ENCODE results near the gene PCDHA1.
"Not testable (repeated sequence)": the region's sequence is repeated elsewhere in the genome, so short reads cannot be mapped to it uniquely, and the experiment has no call there.

PCDHA1 gene

DNA sequence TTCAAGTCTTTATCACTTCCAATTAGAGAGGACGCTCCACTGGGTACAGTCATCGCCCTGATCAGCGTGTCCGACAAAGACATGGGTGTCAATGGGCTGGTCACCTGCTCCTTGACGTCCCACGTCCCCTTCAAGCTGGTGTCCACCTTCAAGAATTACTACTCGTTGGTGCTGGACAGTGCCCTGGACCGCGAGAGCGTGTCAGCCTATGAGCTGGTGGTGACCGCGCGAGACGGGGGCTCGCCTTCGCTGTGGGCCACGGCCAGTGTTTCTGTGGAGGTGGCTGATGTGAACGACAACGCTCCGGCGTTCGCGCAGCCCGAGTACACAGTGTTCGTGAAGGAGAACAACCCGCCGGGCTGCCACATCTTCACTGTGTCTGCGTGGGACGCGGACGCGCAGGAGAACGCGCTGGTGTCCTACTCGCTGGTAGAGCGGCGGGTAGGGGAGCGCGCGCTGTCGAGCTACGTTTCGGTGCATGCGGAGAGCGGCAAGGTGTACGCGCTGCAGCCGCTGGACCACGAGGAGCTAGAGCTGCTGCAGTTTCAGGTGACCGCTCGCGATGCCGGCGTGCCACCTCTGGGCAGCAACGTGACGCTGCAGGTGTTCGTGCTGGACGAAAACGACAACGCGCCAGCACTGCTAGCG, 22.4 kb downstream of the PCDHA1 start:
- DNase-seq (ENCODE audit: low read depth) = not testable (repeated sequence)

DNA sequence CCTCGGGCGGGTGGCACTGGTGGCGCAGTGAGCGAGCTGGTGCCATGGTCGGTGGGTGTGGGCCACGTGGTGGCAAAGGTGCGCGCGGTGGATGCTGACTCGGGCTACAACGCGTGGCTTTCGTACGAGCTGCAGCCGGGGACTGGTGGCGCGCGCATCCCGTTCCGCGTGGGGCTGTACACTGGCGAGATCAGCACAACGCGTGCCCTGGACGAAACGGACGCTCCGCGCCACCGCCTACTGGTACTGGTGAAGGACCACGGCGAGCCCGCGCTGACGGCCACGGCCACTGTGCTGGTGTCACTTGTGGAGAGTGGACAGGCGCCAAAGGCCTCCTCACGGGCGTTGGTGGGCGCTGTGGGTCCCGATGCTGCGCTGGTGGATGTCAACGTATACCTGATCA, 22.9 kb downstream of the PCDHA1 start:
- no peak for DNase-seq (ENCODE audit: low read depth)

DNA sequence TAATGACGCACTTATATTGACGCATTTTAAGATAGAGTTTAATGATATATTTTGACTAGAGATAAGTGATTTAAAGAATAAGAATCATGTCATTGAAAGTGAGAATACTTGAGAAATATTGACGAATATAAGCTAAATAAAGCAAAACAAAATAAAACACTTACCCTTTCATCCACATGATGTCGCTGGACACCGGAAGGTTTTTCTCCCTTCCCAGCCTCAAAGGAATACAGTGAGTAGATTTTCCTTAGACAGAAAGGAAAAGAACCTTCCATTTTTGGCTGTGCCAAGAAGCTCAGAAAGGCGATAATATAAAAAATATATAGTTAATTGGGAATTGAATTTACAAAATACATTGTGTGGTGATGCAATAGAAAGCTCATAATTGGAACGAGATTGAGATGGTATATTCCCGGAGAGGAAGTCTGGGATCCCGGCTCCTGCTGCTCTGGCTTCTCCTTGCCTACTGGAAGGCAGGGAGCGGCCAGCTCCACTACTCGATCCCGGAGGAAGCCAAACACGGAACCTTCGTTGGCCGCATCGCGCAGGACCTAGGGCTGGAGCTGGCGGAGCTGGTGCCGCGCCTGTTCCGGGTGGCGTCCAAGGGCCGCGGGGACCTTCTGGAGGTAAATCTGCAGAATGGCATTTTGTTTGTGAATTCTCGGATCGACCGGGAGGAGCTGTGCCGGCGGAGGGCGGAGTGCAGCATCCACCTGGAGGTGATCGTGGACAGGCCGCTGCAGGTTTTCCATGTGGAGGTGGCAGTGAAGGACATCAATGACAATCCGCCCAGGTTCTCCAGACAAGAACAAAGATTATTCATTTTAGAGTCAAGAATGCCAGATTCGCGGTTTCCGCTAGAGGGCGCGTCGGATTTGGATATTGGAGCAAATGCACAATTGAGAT, 35.7 kb downstream of the PCDHA1 start, which contains the start of gene PCDHA5:
PCDHA5 (plus strand) TSS at position 239 of the 906 bp plus-strand sequence.
- DNase-seq (ENCODE audit: low read depth) = no peak

GRCh38 chr5:140822281-140822629, 36.3 kb downstream of the PCDHA1 start:
- no peak for DNase-seq (ENCODE audit: low read depth)

GRCh38 chr5:140822969-140823368, 37.0 kb downstream of the PCDHA1 start:
- DNase-seq (ENCODE audit: low read depth) = not testable (repeated sequence)

DNA sequence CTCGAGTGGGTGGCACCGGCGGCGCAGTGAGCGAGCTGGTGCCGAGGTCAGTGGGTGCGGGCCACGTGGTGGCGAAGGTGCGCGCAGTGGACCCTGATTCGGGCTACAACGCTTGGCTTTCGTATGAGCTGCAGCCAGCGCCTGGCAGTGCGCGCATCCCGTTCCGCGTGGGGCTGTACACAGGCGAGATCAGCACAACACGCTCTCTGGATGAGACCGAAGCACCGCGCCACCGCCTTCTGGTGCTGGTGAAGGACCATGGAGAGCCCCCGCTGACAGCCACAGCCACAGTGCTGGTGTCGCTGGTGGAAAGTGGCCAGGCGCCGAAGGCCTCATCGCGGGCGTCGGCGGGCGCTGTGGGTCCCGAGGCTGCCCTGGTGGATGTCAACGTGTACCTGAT, 37.5 kb downstream of the PCDHA1 start:
- DNase-seq (ENCODE audit: low read depth) = no peak

DNA sequence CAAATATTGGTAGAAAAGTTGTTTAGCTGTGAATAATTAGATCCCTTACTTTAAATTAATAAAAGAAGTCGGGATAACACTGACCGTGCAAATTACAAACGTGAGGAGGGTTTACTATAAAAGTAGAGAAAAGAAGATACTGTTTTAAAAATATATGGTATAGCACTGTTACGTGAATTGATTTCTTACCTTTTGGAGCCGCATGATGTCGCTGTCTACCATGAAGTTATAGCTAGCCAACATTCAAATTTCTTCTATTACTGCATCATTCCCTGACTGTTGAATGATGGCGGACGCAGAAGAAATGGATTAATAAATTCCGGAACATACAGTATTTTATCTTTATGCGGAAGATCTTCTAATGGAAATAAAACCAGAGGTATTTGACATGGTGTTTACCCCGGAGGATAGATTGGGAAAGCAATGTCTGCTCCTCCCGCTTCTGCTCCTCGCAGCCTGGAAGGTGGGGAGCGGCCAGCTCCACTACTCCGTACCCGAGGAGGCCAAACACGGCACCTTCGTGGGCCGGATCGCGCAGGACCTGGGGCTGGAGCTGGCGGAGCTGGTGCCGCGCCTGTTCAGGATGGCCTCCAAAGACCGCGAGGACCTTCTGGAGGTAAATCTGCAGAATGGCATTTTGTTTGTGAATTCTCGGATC, 41.9 kb downstream of the PCDHA1 start, which contains the start of gene PCDHA6:
PCDHA6 (plus strand) TSS at position 257 of the 658 bp plus-strand sequence; CDS start at position 389, 132 bp downstream.
- no peak for DNase-seq (ENCODE audit: low read depth)

DNA sequence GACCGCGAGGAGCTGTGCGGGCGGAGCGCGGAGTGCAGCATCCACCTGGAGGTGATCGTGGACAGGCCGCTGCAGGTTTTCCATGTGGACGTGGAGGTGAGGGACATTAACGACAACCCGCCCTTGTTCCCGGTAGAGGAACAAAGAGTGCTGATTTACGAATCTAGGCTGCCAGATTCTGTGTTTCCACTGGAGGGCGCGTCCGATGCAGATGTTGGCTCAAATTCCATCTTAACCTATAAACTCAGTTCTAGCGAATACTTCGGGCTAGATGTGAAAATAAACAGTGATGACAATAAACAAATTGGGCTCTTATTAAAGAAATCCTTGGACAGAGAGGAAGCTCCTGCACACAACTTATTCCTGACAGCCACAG, 42.4 kb downstream of the PCDHA1 start:
- no peak for DNase-seq (ENCODE audit: low read depth)

- not testable (repeated sequence) for DNase-seq (ENCODE audit: low read depth)
These were observed 43.9 kb downstream of the PCDHA1 start for GRCh38 chr5:140829511-140830501.

DNA sequence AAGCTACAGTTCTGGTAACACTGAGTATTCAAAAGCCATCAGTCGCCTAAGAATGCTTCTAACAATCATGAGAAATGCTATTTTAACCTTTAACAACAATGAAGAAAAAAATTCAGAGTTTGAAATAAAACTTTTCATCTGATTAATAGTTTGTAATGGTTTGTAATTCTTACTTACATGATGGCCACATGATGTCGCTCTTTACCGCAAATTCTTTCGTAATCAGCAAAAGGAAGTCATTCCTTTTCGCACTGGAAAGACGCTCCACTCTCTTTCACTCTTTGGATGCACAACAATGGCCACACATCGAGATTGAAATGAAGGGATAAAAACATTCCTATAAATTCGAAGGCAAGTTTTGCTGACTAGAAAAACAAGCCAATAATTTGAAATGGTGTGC, 48.1 kb downstream of the PCDHA1 start, which contains the start of gene PCDHA7:
PCDHA7 (plus strand) TSS at position 277 of the 400 bp plus-strand sequence; CDS start at position 392, 115 bp downstream.
- no peak for DNase-seq (ENCODE audit: low read depth)

- DNase-seq (ENCODE audit: low read depth) = not testable (repeated sequence)
These were observed 48.6 kb downstream of the PCDHA1 start for GRCh38 chr5:140834439-140835008.

DNA sequence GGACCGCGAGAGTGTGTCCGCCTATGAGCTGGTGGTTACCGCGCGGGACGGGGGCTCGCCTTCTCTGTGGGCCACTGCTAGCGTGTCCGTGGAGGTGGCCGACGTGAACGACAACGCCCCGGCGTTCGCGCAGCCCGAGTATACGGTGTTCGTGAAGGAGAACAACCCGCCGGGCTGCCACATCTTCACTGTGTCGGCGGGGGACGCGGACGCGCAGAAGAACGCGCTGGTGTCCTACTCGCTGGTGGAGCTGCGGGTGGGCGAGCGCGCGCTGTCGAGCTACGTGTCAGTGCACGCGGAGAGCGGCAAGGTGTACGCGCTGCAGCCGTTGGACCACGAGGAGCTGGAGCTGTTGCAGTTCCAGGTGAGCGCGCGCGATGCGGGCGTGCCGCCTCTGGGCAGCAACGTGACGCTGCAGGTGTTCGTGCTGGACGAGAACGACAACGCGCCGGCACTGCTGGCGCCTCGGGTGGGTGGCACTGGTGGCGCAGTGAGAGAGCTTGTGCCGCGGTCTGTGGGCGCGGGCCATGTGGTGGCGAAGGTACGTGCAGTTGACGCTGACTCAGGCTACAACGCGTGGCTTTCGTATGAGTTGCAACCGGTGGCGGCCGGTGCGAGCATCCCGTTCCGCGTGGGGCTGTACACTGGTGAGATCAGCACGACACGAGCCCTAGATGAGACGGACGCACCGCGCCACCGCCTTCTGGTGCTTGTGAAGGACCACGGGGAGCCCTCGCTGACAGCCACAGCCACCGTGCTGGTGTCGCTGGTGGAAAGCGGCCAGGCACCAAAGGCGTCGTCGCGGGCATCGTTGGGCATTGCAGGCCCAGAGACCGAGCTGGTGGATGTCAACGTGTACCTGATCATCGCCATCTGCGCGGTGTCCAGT, 49.9 kb downstream of the PCDHA1 start:
- no peak for DNase-seq (ENCODE audit: low read depth)

DNA sequence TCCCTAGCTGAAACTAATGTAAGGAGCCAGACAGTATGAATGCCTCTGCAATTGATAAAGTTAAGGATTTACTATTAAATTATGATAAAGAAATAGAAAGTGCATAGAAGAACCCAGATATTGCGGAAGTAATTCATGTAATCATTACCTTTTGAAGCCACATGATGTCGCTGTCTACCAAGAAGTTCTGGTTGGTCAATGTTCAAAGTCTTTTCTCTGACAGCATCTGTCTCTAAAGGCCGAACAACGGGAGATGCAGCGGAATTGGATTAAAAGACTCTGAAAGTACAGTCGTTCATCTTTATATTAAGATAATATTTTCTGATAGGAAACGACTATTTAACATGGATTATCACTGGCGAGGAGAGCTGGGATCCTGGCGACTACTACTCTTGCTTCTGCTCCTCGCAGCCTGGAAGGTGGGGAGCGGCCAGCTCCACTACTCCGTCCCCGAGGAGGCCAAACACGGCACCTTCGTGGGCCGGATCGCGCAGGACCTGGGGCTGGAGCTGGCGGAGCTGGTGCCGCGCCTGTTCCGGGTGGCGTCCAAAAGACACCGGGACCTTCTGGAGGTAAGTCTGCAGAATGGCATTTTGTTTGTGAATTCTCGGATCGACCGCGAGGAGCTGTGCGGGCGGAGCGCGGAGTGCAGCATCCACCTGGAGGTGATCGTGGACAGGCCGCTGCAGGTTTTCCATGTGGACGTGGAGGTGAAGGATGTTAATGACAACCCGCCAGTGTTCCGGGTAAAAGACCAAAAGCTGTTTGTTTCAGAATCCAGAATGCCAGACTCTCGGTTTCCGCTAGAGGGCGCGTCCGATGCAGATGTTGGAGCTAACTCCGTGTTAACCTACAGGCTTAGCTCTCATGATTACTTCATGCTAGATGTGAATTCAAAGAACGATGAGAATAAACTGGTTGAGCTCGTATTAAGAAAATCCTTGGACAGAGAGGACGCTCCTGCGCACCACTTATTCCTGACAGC, 55.3 kb downstream of the PCDHA1 start, which contains the start of gene PCDHA8:
PCDHA8 (plus strand) TSS at position 210 of the 985 bp plus-strand sequence; CDS start at position 345, 135 bp downstream.
- no peak for DNase-seq (ENCODE audit: low read depth)

GRCh38 chr5:140842798-140843733, 57.1 kb downstream of the PCDHA1 start:
- DNase-seq (ENCODE audit: low read depth) = no peak

DNA sequence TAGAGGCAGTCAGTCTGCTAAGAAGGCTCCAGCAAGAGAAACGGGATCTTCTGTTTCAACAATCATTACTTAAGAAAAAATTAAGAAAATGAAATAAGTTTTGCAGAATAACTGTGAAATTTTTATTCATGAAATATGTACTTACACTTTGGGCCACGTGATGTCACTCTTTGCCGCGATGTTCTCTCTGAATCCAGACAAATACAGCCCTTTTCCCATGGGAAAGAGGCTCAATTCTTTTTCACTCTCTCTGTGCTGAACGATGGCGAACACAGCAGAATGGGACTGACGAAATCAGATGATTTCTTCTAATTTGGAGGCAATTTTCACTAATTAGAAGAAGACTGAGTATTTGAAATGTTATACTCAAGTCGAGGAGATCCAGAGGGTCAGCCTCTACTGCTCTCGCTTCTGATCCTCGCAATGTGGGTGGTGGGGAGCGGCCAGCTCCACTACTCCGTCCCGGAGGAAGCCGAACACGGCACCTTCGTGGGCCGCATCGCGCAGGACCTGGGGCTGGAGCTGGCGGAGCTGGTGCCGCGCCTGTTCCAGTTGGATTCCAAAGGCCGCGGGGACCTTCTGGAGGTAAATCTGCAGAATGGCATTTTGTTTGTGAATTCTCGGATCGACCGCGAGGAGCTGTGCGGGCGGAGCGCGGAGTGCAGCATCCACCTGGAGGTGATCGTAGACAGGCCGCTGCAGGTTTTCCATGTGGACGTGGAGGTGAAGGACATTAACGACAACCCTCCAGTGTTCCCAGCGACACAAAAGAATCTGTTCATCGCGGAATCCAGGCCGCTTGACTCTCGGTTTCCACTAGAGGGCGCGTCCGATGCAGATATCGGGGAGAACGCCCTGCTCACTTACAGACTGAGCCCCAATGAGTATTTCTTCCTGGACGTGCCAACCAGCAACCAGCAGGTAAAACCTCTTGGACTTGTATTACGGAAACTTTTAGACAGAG, 62.5 kb downstream of the PCDHA1 start, which contains the start of gene PCDHA9:
PCDHA9 (plus strand) TSS at position 244 of the 964 bp plus-strand sequence; CDS start at position 358, 114 bp downstream.
- not testable (repeated sequence) for DNase-seq (ENCODE audit: low read depth)

Data from T follicular helper cell (primary cell).